ENCODE results near the gene NOTCH3.

NOTCH3 gene

DNA sequence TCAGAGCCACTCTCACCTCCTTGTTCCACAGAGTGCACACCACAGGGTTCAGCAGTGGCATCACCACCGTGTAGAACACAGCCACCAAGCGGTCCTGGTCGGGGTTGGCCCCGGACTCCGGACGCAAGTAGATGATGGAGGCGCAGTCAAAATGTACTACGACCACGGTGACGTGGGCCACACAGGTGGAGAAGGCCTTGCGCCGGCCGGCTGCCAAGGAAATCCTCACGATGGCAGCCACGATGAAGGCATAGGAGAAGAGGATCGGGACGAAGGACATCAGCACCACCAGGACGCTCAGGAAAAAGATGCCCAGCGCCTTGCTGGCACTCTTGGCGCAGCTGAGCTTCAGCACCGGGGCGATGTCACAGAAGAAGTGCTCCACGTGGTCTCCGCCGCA lies 59.7 kb downstream of the NOTCH3 start:
- H2AFZ ChIP-seq (ENCODE audit: low read depth, low read length): no peak overlapping the region
- TF ChIP-seq, protein P1, sequence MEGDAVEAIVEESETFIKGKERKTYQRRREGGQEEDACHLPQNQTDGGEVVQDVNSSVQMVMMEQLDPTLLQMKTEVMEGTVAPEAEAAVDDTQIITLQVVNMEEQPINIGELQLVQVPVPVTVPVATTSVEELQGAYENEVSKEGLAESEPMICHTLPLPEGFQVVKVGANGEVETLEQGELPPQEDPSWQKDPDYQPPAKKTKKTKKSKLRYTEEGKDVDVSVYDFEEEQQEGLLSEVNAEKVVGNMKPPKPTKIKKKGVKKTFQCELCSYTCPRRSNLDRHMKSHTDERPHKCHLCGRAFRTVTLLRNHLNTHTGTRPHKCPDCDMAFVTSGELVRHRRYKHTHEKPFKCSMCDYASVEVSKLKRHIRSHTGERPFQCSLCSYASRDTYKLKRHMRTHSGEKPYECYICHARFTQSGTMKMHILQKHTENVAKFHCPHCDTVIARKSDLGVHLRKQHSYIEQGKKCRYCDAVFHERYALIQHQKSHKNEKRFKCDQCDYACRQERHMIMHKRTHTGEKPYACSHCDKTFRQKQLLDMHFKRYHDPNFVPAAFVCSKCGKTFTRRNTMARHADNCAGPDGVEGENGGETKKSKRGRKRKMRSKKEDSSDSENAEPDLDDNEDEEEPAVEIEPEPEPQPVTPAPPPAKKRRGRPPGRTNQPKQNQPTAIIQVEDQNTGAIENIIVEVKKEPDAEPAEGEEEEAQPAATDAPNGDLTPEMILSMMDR (IDR thresholded peaks at IDR 0.05; ENCODE audit: borderline replicate concordance, extremely low read depth, low read length, poor library complexity, severe bottlenecking): no peak
- TF ChIP-seq EZH2 (IDR thresholded peaks at IDR 0.05; ENCODE audit: borderline replicate concordance, low read depth, low read length, severe bottlenecking): no peak
- ATAC-seq (ENCODE audit: insufficient read depth, low read depth) (no peak), DNase-seq (no peak)
- H3K27me3 ChIP-seq (ENCODE audit: insufficient read depth, low read length, poor library complexity): no peaks in the 10 kb centered on the region
- no peaks in the 10 kb centered on the region for H3K36me3 ChIP-seq (ENCODE audit: insufficient read depth, low read length)
- H3K4me2 ChIP-seq (ENCODE audit: insufficient read depth, low read length): no peak overlapping the region
- no peaks in the 10 kb centered on the region for H4K20me1 ChIP-seq (ENCODE audit: insufficient read depth, low read length)
- H3K27ac ChIP-seq (ENCODE audit: low read length): no peak overlapping the region
- H3K9me3 ChIP-seq (ENCODE audit: insufficient read depth, low read length, severe bottlenecking): peaks cover 6% of the 10 kb centered on the region
- H3K79me2 ChIP-seq (ENCODE audit: insufficient read depth, low read length): no peaks in the 10 kb centered on the region
- no peaks in the 10 kb centered on the region for H3K4me1 ChIP-seq (ENCODE audit: insufficient read depth, low read length)
- no peak overlapping the region for H3K9ac ChIP-seq (ENCODE audit: low read depth, low read length)
- no peak overlapping the region for H3K4me3 ChIP-seq (ENCODE audit: low read depth in 1 of 2, low read length in 2 of 2)

GRCh38 chr19:15138427-15138826 lies 62.4 kb downstream of the NOTCH3 start:
- no peak overlapping the region for H3K4me3 ChIP-seq (ENCODE audit: low read depth in 1 of 2, low read length in 2 of 2)
- peaks cover 6% of the 10 kb centered on the region for H3K9me3 ChIP-seq (ENCODE audit: insufficient read depth, low read length, severe bottlenecking)
- H3K36me3 ChIP-seq (ENCODE audit: insufficient read depth, low read length): no peaks in the 10 kb centered on the region
- no peak overlapping the region for H3K27ac ChIP-seq (ENCODE audit: low read length)
- H3K79me2 ChIP-seq (ENCODE audit: insufficient read depth, low read length): no peaks in the 10 kb centered on the region
- DNase-seq: no peak
- no peak for ATAC-seq (ENCODE audit: insufficient read depth, low read depth)
- TF ChIP-seq, protein P1 (IDR thresholded peaks at IDR 0.05; ENCODE audit: borderline replicate concordance, extremely low read depth, low read length, poor library complexity, severe bottlenecking): no peak
- no peak for TF ChIP-seq EZH2 (IDR thresholded peaks at IDR 0.05; ENCODE audit: borderline replicate concordance, low read depth, low read length, severe bottlenecking)
- H4K20me1 ChIP-seq (ENCODE audit: insufficient read depth, low read length): no peaks in the 10 kb centered on the region
- no peak overlapping the region for H3K4me2 ChIP-seq (ENCODE audit: insufficient read depth, low read length)
- H3K27me3 ChIP-seq (ENCODE audit: insufficient read depth, low read length, poor library complexity): no peaks in the 10 kb centered on the region
- no peaks in the 10 kb centered on the region for H3K4me1 ChIP-seq (ENCODE audit: insufficient read depth, low read length)
- H3K9ac ChIP-seq (ENCODE audit: low read depth, low read length): no peak overlapping the region
- no peak overlapping the region for H2AFZ ChIP-seq (ENCODE audit: low read depth, low read length)

DNA sequence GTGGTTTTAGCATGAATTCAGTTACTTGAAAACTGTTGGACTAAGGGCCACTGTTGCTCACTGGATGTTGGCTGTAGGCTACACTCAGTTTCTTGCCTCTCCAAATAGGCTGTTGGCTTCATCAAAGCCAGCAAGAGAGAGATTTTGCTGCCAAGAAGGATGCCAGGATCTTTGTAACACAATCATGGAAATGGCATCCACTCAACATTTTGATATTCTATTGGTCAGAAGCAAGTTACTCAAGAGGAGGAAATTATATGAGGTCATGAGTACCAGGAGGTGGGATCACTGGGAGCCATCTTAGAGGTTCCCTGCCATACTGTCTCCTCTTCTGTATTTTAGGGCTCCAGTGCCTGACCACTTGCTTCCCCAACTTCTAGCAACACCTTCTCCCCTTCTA lies 63.0 kb downstream of the NOTCH3 start:
- no peak overlapping the region for H3K9ac ChIP-seq (ENCODE audit: low read depth, low read length)
- H3K27ac ChIP-seq (ENCODE audit: low read length): no peak overlapping the region
- ATAC-seq (ENCODE audit: insufficient read depth, low read depth) (no peak), DNase-seq (no peak)
- TF ChIP-seq EZH2 (IDR thresholded peaks at IDR 0.05; ENCODE audit: borderline replicate concordance, low read depth, low read length, severe bottlenecking): no peak
- TF ChIP-seq, protein P1 (IDR thresholded peaks at IDR 0.05; ENCODE audit: borderline replicate concordance, extremely low read depth, low read length, poor library complexity, severe bottlenecking): no peak
- H3K4me3 ChIP-seq (ENCODE audit: low read depth in 1 of 2, low read length in 2 of 2): no peak overlapping the region
- no peak overlapping the region for H3K4me2 ChIP-seq (ENCODE audit: insufficient read depth, low read length)
- H2AFZ ChIP-seq (ENCODE audit: low read depth, low read length): no peak overlapping the region
- no peaks in the 10 kb centered on the region for H3K36me3 ChIP-seq (ENCODE audit: insufficient read depth, low read length)
- no peaks in the 10 kb centered on the region for H3K27me3 ChIP-seq (ENCODE audit: insufficient read depth, low read length, poor library complexity)
- peaks cover 6% of the 10 kb centered on the region for H3K9me3 ChIP-seq (ENCODE audit: insufficient read depth, low read length, severe bottlenecking)
- H3K4me1 ChIP-seq (ENCODE audit: insufficient read depth, low read length): no peaks in the 10 kb centered on the region
- H3K79me2 ChIP-seq (ENCODE audit: insufficient read depth, low read length): no peaks in the 10 kb centered on the region
- no peaks in the 10 kb centered on the region for H4K20me1 ChIP-seq (ENCODE audit: insufficient read depth, low read length)
